C1 segment of cervical spinal cord (tissue), 14 donors: ENCODE results near the gene LAMA2.

Source experiments
- DNase-seq, 14 donors: peaks; one replicate each; lab custom pipeline; 2025; lab: John Stamatoyannopoulos, UW

The LAMA2 gene

GRCh38 chr6:129491436-129491835, 608.5 kb downstream of the LAMA2 start:
- DNase-seq = no peak

- DNase-seq = no peak
Measured at GRCh38 chr6:129492260-129492659, 609.3 kb downstream of the LAMA2 start.

- DNase-seq = no peak
Measured at GRCh38 chr6:129493354-129493902, 610.5 kb downstream of the LAMA2 start.

GRCh38 chr6:129494099-129494498, 611.2 kb downstream of the LAMA2 start:
- DNase-seq = no peak

GRCh38 chr6:129494586-129494985, 611.6 kb downstream of the LAMA2 start:
- DNase-seq = no peak

GRCh38 chr6:129495652-129496051, 612.7 kb downstream of the LAMA2 start:
- no peak for DNase-seq

GRCh38 chr6:129497481-129498441, 614.8 kb downstream of the LAMA2 start:
- DNase-seq = no peak

- no peak for DNase-seq
Measured at GRCh38 chr6:129498541-129498940, 615.6 kb downstream of the LAMA2 start.

- DNase-seq = no peak
Measured at GRCh38 chr6:129498950-129499842, 616.3 kb downstream of the LAMA2 start.

- no peak for DNase-seq
Measured at GRCh38 chr6:129499843-129500219, 616.9 kb downstream of the LAMA2 start.

- peak in 2 of 14 donors; percentile 8 to 48 for DNase-seq
Measured at GRCh38 chr6:129500958-129501739, 618.2 kb downstream of the LAMA2 start.

- DNase-seq = no peak
Measured at GRCh38 chr6:129501740-129502660, 619.1 kb downstream of the LAMA2 start.

- DNase-seq = no peak
Measured at GRCh38 chr6:129504456-129504855, 621.5 kb downstream of the LAMA2 start.

GRCh38 chr6:129507059-129507807, 624.3 kb downstream of the LAMA2 start:
- no peak for DNase-seq

GRCh38 chr6:129507846-129508245, 624.9 kb downstream of the LAMA2 start:
- DNase-seq = no peak

- DNase-seq = no peak
Measured at GRCh38 chr6:129508477-129509145, 625.7 kb downstream of the LAMA2 start.

GRCh38 chr6:129510950-129511349, 628.0 kb downstream of the LAMA2 start:
- no peak for DNase-seq

- no peak for DNase-seq
Measured at GRCh38 chr6:129513471-129513870, 630.5 kb downstream of the LAMA2 start.

GRCh38 chr6:129515004-129515403, 632.1 kb downstream of the LAMA2 start:
- no peak for DNase-seq
